HCT116 (cell line): Measurements from ENCODE around the gene SH3YL1. TPM values are rescaled to one million over a fixed set of nuclear protein-coding genes. Genes with fewer than 3 reads are reported as not detected.

ENCODE experiments used
- ATAC-seq: fragments of 200-7000 bp; cut with Tn5 transposase; 2 replicates; pipeline ENCODE4 v1.9.1; 2020; ENCODE audit warnings: mild to moderate bottlenecking, moderate library complexity
- BruUV-seq: library from RNA; stranded (reverse); fragments of 400-500 nt; replicated peaks from 2 replicates; lab custom pipeline; 2021; lab: Mats Ljungman, UMichigan
- CTCF ChIA-PET: fragments of 300-600 bp; sonication (Branson Sonifier 250); formaldehyde crosslinking; loops from one replicate; lab custom pipeline; 2021; ENCODE audit warnings: antibody characterized with exemption; lab: Charles Lee
- POLR2A ChIA-PET: fragments of 300-600, 350-600 bp; sonication (Branson Sonifier 250); formaldehyde crosslinking; loops from one replicate; lab custom pipeline; 2021; ENCODE audit warnings: antibody characterized with exemption; lab: Charles Lee
- RAD21 ChIA-PET, 2 experiments: fragments of 300-600 bp; sonication (Branson Sonifier 250); formaldehyde crosslinking; loops; one replicate each; lab custom pipeline; 2023; ENCODE audit warnings: low total read pairs in 2 of 2; ENCODE audit not compliant: uncharacterized antibody in 2 of 2, unreplicated experiment in 2 of 2, low non-redundant PET in 1 of 2; lab: Charles Lee
- DNase-seq: peaks from one replicate; pipeline ENCODE4 v3.0.0-alpha.2; 2010; ENCODE audit warnings: low read depth, low spot score
- H2AFZ ChIP-seq: fragments of 200-600 bp; shearing (Covaris generic), sonication (generic); 2 replicates; pipeline ENCODE4 v1.6.1; 2017; ENCODE audit warnings: low read depth, mixed run types, mixed read lengths, antibody characterized with exemption, low read length; ENCODE audit not compliant: poor library complexity, severe bottlenecking
- H3K27ac ChIP-seq: 2 replicates; pipeline ENCODE4 v1.5.1; 2012; ENCODE audit warnings: low read depth, low read length
- H3K27me3 ChIP-seq: fragments of 200-600 bp; sonication (generic); 2 replicates; pipeline ENCODE4 v1.6.1; 2016; ENCODE audit warnings: mixed run types, low read length, mixed read lengths; ENCODE audit not compliant: insufficient read depth
- H3K36me3 ChIP-seq, 2 experiments: fragments of 200-500 bp in 1 of 2; fragments of 200-600 bp in 1 of 2; sonication (Bioruptor generic) in 1 of 2; sonication (generic) in 1 of 2; 2 replicates each; pipeline versions ENCODE4 v1.5.1 to v1.6.1; 2014 to 2016; ENCODE audit warnings: low read length in 2 of 2, inconsistent platforms in 1 of 2, mixed read lengths in 1 of 2, mixed run types in 1 of 2; ENCODE audit not compliant: insufficient read depth in 2 of 2, control insufficient read depth in 1 of 2
- H3K4me1 ChIP-seq, 2 experiments: fragments of 200-600 bp in 1 of 2; sonication (generic) in 1 of 2; 2 replicates each; pipeline versions ENCODE4 v1.5.1 to v1.6.1; 2012 to 2017; ENCODE audit warnings: low read length in 2 of 2, inconsistent platforms in 1 of 2, mild to moderate bottlenecking in 1 of 2, mixed read lengths in 1 of 2, mixed run types in 1 of 2, moderate library complexity in 1 of 2; ENCODE audit not compliant: insufficient read depth in 2 of 2, control insufficient read depth in 1 of 2
- H3K4me2 ChIP-seq: fragments of 200-600 bp; sonication (generic); 2 replicates; pipeline ENCODE4 v1.6.1; 2017; ENCODE audit warnings: mixed run types, low read length, mixed read lengths
- H3K4me3 ChIP-seq, 2 experiments: fragments of 200-600 bp in 1 of 2; sonication (generic) in 1 of 2; replicated peaks in 1 of 2; 2 replicates each; pipeline ENCODE4 v1.5.1; 2011 to 2016; ENCODE audit warnings: low read length in 2 of 2, control low read depth in 1 of 2, low read depth in 1 of 2, mild to moderate bottlenecking in 1 of 2, mixed read lengths in 1 of 2, mixed run types in 1 of 2
- H3K79me2 ChIP-seq: fragments of 200-600 bp; sonication (generic); 2 replicates; pipeline ENCODE4 v1.6.1; 2017; ENCODE audit warnings: mild to moderate bottlenecking, mixed run types, low read length, moderate library complexity, mixed read lengths; ENCODE audit not compliant: insufficient read depth
- H3K9ac ChIP-seq: fragments of 200-600 bp; sonication (generic); 2 replicates; pipeline ENCODE4 v1.6.1; 2016; ENCODE audit warnings: low read length, mixed read lengths
- H3K9me2 ChIP-seq: fragments of 200-600 bp; sonication (generic), shearing (Covaris generic); 2 replicates; pipeline ENCODE4 v1.6.1; 2017; ENCODE audit warnings: mixed run types, mild to moderate bottlenecking, moderate library complexity; ENCODE audit not compliant: insufficient read depth
- H3K9me3 ChIP-seq, 2 experiments: fragments of 200-500 bp in 1 of 2; fragments of 200-600 bp in 1 of 2; sonication (Bioruptor generic) in 1 of 2; sonication (generic) in 1 of 2; 2 replicates each; pipeline ENCODE4 v1.6.1; 2014 to 2017; ENCODE audit warnings: low read length in 2 of 2, mixed read lengths in 2 of 2, inconsistent platforms in 1 of 2, low read depth in 1 of 2, mild to moderate bottlenecking in 1 of 2, mixed run types in 1 of 2, moderate library complexity in 1 of 2; ENCODE audit not compliant: control insufficient read depth in 1 of 2, insufficient read depth in 1 of 2
- H4K20me1 ChIP-seq: fragments of 200-600 bp; sonication (generic), shearing (Covaris generic); 2 replicates; pipeline ENCODE4 v1.6.1; 2017; ENCODE audit warnings: mixed run types, mild to moderate bottlenecking, moderate library complexity; ENCODE audit not compliant: insufficient read depth
- CTCF ChIP-seq, 3 experiments: fragments of 200-600 bp in 1 of 3; sonication (generic) in 1 of 3; IDR thresholded peaks in 2 of 3; conservative IDR thresholded peaks in 1 of 3; 2 replicates each; pipeline ENCODE4 v1.5.1; 2012 to 2017; ENCODE audit warnings: low read depth in 2 of 3, low read length in 2 of 3, antibody characterized with exemption in 1 of 3, borderline replicate concordance in 1 of 3, control low read depth in 1 of 3, mild to moderate bottlenecking in 1 of 3, mixed read lengths in 1 of 3, mixed run types in 1 of 3, moderate library complexity in 1 of 3; ENCODE audit not compliant: insufficient read depth in 1 of 3
- ELF1 ChIP-seq: IDR thresholded peaks from 2 replicates; pipeline ENCODE4 v1.6.1; 2012; ENCODE audit warnings: low read depth, borderline replicate concordance
- JUND ChIP-seq: IDR thresholded peaks from 2 replicates; pipeline ENCODE4 v1.6.1; 2012
- POLR2A ChIP-seq: IDR thresholded peaks from 2 replicates; pipeline ENCODE4 v1.7.0; 2011; ENCODE audit warnings: borderline replicate concordance; ENCODE audit not compliant: insufficient read depth, insufficient read length; ENCODE audit errors: extremely low read depth
- RAD21 ChIP-seq: IDR thresholded peaks from 2 replicates; pipeline ENCODE4 v1.6.1; 2012; ENCODE audit warnings: low read depth, mild to moderate bottlenecking
- SRF ChIP-seq: IDR thresholded peaks from 2 replicates; pipeline ENCODE4 v1.6.1; 2012; ENCODE audit warnings: low read depth
- ZBTB33 ChIP-seq: IDR thresholded peaks from 2 replicates; pipeline ENCODE4 v1.6.1; 2011; ENCODE audit warnings: mild to moderate bottlenecking, low read length, moderate library complexity; ENCODE audit not compliant: insufficient replicate concordance; ENCODE audit errors: extremely low read depth
- intact Hi-C: fragments of 100-400 bp; cut with micrococcal nuclease; formaldehyde crosslinking; loops from 2 replicates; pipeline ENCODE4 v1.10.0; 2022
- total RNA-seq: library from RNA; stranded (reverse); gene quantifications from one replicate; pipeline ENCODE4 v1.2.1, GENCODE V29; 2021; ENCODE audit not compliant: unreplicated experiment

SH3YL1 gene
- total RNA-seq, 1 experiment from 2014 or later = 32.8 TPM

- Histone ChIP-seq H3K27me3 (no peaks in the 10 kb centered on the region), H3K36me3 (peaks cover 24 to 33% of the 10 kb centered on the region in 2 experiments), H3K4me1 (no peaks in the 10 kb centered on the region), H3K4me3 (no peak overlapping the region), H4K20me1 (peaks cover 56% of the 10 kb centered on the region; the same call in 1 of the 2 replicates), H3K4me2 (no peak overlapping the region), H3K9me2 (no peaks in the 10 kb centered on the region), H3K9me3 (no peaks in the 10 kb centered on the region), H3K79me2 (peaks cover 100% of the 10 kb centered on the region), H3K9ac (no peak overlapping the region), H3K27ac (no peak overlapping the region), H2AFZ (no peak overlapping the region)
- TF ChIP-seq CTCF (IDR thresholded peaks at IDR 0.05 in 2 of 3, conservative IDR thresholded peaks at IDR 0.05 in 1 of 3; ENCODE audit: borderline replicate concordance in 1 of 3, insufficient read depth in 1 of 3, low read depth in 2 of 3, low read length in 2 of 3) (no peak), JUND (no peak), RAD21 (no peak), POLR2A (no peak), ZBTB33 (no peak), ELF1 (no peak), SRF (no peak)
- intact Hi-C loops = no loop called here
- POLR2A ChIA-PET = no interaction called here
- BruUV-seq = no TSS peak
- DNase-seq = no peak
- CTCF ChIA-PET = no interaction called here
- ATAC-seq = no peak
- RAD21 ChIA-PET = no interaction called here
Observed at GRCh38 chr2:271917-272316, 8.1 kb upstream of the SH3YL1 start.
